OCI-LY1 (cell line): ENCODE measurements around the gene SHC1.

Experiments used
- EZH2 ChIP-seq: fragments of 200-600 bp; sonication (generic), shearing (Covaris generic); IDR thresholded peaks from 2 replicates; pipeline ENCODE4 v1.8.0; 2017; ENCODE audit warnings: borderline replicate concordance, mixed run types, mild to moderate bottlenecking, antibody characterized with exemption, low read length, moderate library complexity, mixed read lengths
- TF ChIP-seq, protein P1 (sequence below): fragments of 200-600 bp; sonication (generic), shearing (Covaris generic); IDR thresholded peaks from 2 replicates; pipeline ENCODE4 v1.5.1; 2017; ENCODE audit warnings: mild to moderate bottlenecking, antibody characterized with exemption, low read length, moderate library complexity, mixed read lengths

DNA sequence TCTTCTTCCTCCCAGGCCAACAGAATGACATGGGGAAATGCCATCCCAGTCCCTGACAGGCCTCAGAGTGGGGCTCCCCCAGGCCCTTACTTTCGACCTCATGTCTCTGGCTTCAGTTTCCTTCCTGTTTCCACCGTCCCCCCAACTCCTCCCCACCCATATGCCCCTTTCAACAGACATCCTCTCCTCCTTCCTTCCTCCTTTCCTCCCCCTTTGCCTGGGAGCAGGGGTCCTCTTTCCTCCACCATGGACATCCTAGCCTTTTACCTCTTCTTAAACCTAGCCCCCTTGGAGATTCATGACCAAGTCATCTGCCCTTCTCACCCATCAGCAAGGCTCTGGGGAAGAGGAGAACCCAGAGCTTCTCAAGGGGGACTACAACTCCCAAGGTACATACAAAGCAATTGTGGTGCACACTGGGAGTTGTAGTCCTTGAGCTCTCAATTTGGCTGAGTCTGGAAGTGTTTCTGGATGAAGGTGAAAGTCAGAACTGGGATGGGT is 36.1 kb upstream of the SHC1 start:
- TF ChIP-seq, protein P1, sequence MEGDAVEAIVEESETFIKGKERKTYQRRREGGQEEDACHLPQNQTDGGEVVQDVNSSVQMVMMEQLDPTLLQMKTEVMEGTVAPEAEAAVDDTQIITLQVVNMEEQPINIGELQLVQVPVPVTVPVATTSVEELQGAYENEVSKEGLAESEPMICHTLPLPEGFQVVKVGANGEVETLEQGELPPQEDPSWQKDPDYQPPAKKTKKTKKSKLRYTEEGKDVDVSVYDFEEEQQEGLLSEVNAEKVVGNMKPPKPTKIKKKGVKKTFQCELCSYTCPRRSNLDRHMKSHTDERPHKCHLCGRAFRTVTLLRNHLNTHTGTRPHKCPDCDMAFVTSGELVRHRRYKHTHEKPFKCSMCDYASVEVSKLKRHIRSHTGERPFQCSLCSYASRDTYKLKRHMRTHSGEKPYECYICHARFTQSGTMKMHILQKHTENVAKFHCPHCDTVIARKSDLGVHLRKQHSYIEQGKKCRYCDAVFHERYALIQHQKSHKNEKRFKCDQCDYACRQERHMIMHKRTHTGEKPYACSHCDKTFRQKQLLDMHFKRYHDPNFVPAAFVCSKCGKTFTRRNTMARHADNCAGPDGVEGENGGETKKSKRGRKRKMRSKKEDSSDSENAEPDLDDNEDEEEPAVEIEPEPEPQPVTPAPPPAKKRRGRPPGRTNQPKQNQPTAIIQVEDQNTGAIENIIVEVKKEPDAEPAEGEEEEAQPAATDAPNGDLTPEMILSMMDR: no peak
- no peak for TF ChIP-seq EZH2
